Fibroblast of skin of back (primary cell): ENCODE measurements around the gene BCAS4.

Source experiments
- DNase-seq: peaks from one replicate; pipeline ENCODE4 v3.0.0-alpha.2; 2013

The BCAS4 gene

DNA sequence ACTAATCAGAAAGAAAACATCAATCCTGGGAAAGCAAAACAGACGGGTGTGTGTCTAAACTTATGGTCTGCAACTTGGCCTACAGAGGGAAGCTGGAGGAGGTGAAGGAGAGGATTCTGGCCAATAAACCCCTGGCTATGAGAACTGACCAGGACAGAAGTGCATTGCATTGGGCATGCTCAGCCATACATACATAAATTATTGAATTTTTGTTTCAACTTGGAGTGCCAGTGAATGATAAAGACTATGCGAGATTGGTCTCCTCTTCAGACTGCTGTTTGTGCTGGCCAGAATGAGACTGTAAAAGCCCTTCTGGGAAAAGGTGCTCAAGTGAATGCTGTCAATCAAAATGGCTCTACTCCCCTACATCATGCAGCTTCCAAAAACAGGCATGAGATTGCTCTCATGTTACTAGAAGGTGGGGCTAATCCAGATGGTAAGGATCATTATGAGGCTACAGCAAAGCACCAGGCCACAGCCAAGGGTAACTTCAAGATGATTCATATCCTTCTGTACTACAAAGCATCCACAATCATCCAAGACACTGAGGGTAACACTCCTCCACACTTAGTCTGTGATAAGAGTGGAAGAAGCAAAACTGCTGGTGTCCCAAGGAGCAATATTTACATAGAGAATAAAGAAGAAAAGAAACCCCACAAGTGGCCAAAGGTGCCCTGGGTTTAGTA is 119.0 kb downstream of the BCAS4 start:
- peak; percentile 80 for DNase-seq

DNA sequence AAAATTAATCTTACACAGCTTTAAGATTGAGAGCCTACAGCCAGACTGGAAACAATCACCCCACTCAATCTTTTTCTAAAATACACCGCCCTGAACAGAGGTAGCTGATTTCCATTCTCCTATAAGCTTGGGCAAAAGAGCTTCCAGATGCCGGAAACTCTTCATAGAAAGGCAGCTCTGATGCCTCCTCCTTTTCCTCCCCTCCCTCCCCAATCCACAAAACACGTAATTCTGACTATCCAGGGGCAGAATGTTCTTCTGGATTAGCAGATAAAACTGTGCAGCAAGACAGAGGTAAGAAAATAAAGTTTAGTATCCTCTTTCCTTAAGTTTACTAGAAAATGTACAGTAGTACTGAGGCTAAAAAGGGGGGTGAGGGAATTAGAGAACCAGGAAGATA is 120.6 kb downstream of the BCAS4 start:
- peak; percentile 66 for DNase-seq

DNA sequence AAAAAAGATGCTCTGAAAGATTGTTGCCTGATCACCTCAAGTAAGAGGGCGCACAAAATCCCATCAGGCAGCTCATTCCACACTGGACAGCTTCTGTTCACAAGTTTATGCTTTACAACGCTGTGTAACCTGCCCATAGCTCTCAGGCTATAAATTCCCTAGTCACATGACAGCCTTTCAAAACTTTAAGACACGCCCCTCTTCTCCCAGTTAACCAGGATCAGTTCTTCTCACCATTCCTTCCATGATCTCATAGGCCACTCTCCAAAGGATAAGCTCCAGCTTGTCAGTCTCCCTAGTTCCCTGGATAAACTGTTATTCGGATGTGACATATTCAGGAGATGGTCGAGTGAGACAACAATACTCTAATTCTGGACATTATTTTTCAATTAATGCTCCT is 121.4 kb downstream of the BCAS4 start:
- DNase-seq, result peak; percentile 54

DNA sequence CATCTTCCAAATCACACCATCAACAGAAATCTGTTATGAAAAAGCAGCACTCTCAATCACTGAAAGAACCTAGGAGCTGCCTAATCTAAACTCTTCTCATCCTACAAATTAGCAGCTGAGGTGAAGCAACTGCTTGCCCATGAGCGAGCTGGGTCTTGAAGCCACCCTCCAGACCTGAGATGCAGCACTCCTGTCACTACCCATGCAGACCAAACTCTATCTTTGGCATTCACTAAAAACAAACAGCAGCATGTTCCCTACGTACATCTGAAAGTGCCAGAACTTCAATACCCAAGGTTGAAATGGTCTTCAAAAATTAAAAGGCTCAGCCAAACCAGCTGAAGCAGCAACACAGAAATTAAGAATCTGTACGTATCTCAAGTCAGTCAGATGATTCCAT is 122.1 kb downstream of the BCAS4 start:
- no peak for DNase-seq

DNA sequence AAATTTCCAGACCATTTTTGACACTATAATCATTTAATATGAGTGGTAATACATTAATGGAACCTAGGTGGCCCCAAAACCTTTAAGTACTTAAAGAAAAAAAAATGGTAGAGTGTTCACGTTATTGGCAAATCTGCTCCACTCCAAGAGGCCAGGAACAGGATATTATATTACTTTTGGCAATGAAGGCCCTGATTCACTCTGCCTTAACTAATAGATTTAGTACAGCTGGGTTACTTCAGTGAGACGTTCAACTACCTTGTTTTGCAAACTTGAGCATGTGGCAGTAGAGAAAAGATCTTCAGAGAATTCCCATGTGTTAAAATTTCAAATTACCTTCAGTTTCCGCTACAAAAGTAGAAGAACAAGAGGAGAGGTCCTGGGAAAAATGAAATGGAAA is 123.5 kb downstream of the BCAS4 start:
- no peak for DNase-seq

DNA sequence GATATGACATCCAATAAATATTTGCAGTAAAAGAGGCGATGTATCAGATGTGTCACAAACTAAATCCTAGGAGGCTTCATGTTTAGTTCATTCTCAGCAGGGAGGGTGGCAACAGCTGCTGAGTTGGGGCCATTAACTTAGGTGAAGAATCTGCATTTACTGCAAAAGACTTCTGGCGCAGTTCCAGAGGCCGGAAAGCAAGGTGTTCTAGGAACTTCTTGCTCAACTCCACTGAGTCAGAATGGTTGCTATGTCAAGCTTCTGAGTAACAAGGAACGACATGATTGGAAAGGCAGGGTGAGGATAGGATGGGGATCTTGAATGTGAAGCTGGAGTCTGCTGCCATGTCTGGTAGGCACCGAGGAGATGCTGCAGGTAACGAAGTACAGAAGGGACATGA is 124.7 kb downstream of the BCAS4 start:
- DNase-seq, result no peak

DNA sequence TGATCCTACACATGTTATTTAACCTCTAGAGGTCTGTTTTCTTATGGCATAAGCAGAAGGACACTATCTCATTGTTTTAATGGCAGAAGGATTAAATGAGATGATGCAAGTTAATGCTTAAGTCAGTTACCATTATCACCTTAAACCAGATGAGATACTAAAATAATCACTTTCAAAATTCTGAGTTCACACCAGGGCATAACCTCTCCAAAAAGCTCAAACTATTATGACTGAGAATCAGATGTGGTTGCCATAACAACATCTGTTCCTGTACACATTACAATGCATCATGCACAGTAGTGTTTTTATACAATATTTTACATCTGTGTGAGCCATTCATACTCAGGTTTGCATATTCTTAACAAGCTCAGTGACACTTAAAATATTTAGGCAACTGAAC is 126.1 kb downstream of the BCAS4 start:
- peak; percentile 22 for DNase-seq

DNA sequence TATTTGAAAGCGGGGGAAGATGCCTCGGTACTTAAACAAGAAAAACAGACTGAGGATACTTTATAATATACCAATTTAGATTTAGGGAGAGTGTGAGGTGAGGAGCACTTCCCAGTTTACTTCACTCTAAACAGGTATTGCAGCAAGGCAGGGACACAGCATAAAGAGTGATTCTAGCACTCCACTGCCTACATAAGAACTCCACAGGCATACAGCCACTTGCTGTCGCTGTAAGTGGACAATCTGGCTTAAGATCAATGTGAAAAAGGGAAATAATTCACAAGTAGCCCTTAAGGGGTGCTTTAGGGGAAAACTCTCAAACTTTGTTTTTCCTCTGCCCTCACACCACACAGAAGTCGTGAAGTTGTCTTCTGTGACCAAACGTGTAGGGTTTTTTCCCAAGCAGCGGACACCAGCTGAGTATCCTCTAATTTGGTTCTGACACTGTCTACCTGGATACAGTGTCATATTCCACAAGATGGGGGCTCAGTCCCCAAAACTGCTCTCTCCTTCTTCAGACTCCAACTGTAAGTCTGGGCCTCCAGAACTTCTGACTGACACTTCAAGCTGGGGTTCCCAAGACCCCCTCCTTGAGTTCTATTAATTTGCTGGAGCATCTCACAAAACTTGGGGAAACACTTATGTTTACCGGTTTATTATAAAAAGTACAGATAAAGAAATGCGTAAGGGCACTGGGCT is 127.1 kb downstream of the BCAS4 start:
- no peak for DNase-seq

DNA sequence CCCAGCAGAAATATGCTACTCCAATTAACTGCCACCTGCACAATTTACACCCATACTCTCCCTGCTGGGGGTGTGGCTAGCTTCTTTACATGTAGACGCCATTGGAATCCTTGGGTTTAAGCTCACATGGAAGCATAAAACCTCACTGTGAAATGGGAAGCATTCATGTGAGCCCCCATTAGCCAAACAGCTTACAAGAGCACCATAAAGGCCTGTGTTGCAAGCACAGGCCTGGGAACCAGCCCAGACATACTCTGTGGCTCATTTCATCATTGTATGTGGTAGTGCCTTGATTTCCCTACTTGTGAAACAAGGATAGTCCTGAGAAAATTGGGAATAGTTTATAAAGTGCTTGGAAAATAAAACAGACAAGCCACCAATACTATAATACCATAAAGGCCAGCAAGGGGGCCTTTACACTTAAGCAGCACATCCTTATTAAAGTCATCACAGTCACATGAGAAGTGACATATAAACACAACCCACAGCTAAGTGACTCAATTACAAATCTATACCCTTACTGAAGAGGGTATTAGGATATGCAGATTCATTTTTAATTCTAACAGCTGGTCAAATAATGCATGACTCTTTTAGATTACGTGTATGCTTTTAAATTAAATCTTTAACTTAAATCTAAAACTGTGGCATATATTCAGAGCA is 129.5 kb downstream of the BCAS4 start:
- DNase-seq, result no peak

DNA sequence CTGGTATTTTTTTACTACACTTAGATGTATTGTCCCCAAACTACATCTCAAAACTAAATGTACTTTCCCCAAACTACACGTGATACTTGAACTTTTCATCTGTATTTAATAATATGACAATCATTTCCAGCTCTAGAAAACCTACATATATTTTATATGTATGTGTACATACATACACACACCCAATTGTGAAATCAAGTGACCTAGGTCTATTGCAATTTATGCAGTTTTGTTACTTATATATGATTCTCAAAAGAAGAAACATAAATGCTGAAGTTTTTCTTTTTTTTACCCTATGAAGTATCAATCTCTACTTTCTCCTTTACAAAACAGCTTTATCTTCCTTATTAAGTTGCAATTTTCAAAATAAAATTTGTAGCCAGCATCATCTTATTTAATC is 131.7 kb downstream of the BCAS4 start:
- no peak for DNase-seq
